HG03196 (cell line): ENCODE results near the gene NEB.
"Not testable (repeated sequence)": the region's sequence is repeated elsewhere in the genome, so short reads cannot be mapped to it uniquely, and the experiment has no call there.

Source experiments
- ATAC-seq: cut with Tn5 transposase; IDR thresholded peaks from one replicate; pipeline ENCODE4 v1.9.1; 2021; ENCODE audit not compliant: unreplicated experiment

NEB gene

GRCh38 chr2:151614606-151615306 is 119.5 kb downstream of the NEB start:
- no peak for ATAC-seq

GRCh38 chr2:151614159-151614558 is 120.1 kb downstream of the NEB start:
- no peak for ATAC-seq

GRCh38 chr2:151611351-151611750 is 122.9 kb downstream of the NEB start:
- ATAC-seq, result no peak

DNA sequence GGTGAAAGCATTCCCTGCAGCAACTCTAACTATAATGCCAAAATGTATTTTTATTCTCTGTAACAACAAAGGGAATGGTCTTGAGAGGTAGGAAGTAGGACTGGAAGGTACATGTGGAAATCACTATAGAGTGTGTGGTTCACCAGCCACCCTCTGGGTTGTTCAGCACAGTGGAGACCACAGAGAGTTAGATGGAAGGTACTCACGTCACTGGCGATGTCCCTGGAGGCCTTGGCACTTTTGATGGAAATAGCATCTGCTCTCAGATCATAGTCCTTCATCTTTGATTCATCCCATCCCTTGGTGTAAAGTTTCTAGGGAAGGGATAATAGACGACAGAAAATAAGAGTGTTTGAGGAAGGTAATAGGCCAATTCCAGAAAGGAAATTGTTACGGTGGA is 124.0 kb downstream of the NEB start:
- no peak for ATAC-seq

- no peak for ATAC-seq
Measured at GRCh38 chr2:151609705-151610104, 124.6 kb downstream of the NEB start.

- ATAC-seq, result not testable (repeated sequence)
Measured at GRCh38 chr2:151607459-151608424, 126.5 kb downstream of the NEB start.

- not testable (repeated sequence) for ATAC-seq
Measured at GRCh38 chr2:151603530-151603929, 130.7 kb downstream of the NEB start.

GRCh38 chr2:151602402-151602801 is 131.9 kb downstream of the NEB start:
- ATAC-seq, result not testable (repeated sequence)

DNA sequence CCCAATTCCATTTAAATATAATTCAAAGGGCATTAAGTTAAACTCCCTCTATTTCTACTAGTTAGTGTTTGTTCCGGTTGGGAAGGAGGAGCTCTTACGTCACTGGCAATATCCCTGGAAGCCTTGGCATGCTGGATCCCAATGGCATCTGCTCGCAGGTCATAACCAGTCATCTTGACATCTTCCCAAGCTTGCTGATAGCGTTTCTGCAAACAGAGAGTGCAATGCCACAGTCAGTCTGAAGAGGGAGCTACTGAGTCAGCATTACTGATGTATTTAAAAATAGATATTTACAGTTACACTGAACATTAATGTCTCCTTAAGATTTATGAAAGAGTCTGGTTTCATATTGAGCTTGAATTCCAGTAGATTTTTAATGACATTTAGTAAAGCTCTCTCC is 132.5 kb downstream of the NEB start:
- not testable (repeated sequence) for ATAC-seq

DNA sequence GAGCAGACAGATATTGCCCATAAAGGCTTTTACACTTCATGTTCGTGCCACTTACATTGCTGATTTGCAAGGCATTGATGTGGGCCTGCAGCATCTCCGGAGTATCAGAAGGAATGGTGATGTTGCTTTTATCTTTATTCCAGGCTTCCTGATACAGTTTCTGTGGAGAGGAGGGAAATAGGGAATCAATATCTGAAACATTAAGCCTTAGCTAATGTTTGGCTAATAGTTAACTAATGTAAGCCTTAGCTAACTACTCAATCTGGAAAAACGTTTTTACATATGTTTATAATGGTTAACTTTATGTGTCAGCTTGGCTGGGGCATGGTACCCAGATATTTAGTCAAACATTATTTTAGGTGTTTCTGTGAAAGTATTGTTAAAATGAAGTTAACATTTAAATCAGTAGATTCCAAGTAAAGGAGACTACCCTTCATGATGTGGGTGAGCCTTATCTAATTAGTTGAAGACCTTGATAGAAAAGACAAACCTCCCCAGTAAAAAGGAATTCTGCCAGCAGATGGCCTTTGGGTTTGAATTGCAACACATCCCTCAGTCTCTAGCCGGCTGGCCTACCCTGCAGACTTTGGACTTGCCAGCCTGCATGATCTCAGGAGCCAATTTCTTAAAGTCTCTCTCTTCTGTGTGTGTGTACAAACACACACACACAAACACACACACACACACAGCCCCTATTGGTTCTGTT is 137.2 kb downstream of the NEB start:
- ATAC-seq, result not testable (repeated sequence)

- ATAC-seq, result not testable (repeated sequence)
Measured at GRCh38 chr2:151591908-151592255, 142.4 kb downstream of the NEB start.

DNA sequence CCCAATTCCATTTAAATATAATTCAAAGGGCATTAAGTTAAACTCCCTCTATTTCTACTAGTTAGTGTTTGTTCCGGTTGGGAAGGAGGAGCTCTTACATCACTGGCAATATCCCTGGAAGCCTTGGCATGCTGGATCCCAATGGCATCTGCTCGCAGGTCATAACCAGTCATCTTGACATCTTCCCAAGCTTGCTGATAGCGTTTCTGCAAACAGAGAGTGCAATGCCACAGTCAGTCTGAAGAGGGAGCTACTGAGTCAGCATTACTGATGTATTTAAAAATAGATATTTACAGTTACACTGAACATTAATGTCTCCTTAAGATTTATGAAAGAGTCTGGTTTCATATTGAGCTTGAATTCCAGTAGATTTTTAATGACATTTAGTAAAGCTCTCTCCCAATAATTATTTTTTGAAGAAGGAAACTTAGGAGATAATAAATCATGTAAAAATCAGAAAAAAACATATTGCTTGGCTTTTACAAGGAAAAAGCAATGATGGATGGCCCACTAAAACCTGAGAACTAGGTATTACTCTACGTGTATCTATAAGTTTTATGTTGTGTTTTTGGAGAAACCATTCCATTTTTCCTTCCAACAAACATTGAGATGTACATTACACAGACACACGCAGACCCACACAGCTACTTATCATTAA is 142.9 kb downstream of the NEB start:
- not testable (repeated sequence) for ATAC-seq

GRCh38 chr2:151581300-151581699 is 153.0 kb downstream of the NEB start:
- not testable (repeated sequence) for ATAC-seq

DNA sequence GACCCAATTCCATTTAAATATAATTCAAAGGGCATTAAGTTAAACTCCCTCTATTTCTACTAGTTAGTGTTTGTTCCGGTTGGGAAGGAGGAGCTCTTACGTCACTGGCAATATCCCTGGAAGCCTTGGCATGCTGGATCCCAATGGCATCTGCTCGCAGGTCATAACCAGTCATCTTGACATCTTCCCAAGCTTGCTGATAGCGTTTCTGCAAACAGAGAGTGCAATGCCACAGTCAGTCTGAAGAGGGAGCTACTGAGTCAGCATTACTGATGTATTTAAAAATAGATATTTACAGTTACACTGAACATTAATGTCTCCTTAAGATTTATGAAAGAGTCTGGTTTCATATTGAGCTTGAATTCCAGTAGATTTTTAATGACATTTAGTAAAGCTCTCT is 153.6 kb downstream of the NEB start:
- ATAC-seq, result not testable (repeated sequence)

GRCh38 chr2:151577116-151577515 is 157.2 kb downstream of the NEB start:
- no peak for ATAC-seq

- no peak for ATAC-seq
Measured at GRCh38 chr2:151576080-151576479, 158.2 kb downstream of the NEB start.

DNA sequence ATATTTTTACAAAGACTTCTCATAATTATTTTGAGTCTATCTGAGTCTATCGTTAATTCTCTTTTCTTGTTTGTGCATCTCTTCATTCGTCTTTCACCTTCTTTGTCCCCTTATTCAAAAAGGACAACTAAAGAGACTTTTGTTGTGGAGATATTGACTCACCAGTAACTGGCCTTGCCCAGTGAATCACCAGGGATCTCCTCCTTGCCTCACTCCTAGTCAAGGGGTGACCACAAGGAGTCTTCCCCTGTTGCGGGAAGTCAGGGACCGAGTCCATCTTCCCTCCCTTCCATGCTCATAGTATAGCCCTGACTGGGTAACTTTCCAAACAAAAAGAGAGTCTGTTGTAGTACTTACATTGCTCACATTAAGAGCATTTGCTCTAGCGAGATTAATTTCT is 158.9 kb downstream of the NEB start:
- no peak for ATAC-seq

- ATAC-seq, result no peak
Measured at GRCh38 chr2:151570191-151570590, 164.1 kb downstream of the NEB start.

DNA sequence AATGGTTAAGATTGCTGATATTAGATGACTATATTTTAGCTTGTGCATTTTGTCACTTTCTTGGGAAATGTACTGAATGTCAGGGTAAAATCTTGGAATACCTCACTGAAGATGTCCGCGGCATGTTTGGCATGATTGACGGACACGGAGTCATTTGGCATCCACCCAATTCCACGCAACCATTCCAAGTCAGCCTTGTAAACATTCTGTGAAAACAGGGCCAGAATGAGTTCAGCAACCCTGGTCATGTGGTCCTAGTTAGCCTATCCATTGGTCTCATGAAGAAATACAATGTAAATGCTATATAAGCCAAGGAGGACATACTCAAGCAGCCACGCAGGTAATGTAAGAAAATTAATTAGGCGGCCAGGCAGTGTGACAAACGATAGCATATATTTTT is 165.1 kb downstream of the NEB start:
- ATAC-seq, result no peak

GRCh38 chr2:151568501-151568900 is 165.8 kb downstream of the NEB start:
- ATAC-seq, result no peak

DNA sequence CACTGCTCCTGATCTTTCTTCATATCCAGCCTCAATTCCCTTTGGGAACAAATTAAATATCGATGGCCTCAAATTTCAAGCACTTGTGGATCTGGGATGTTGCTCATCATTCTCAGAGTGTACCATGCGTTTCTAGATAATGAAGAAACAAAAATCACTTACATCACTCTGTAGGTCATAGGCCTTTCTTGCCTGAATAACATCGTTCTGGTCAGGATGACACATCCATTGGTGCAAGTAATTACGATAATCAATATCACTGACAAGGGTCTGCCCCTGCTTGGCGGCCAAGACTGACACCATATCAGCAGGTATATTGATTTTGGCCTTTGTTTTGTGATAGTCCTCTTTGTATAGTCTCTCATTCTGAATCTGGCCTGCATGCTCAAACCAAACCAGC is 167.3 kb downstream of the NEB start:
- ATAC-seq, result no peak
